GM19239 (cell line): ENCODE measurements around the gene KLK4.

ENCODE experiments used
- DNase-seq: peaks from one replicate; pipeline ENCODE4 v3.0.0; 2011; ENCODE audit warnings: low spot score; ENCODE audit not compliant: insufficient read length
- FAIRE-seq: peaks from 2 replicates; lab custom pipeline; 2011; peaks lifted over from hg19 to GRCh38; lab: Jason Lieb, UNC

Gene KLK4

GRCh38 chr19:50911206-50912101 lies at the start of gene KLK4:
TSS of gene KLK4 (minus strand) at chr19:50911395. CDS start at chr19:50910738, 657 bp downstream.
- DNase-seq = no peak
- no peak for FAIRE-seq

- DNase-seq (no peak), FAIRE-seq (no peak)
Measured at GRCh38 chr19:50959731-50960500, 48.7 kb upstream of the KLK4 start.

- no peak for FAIRE-seq
Measured at GRCh38 chr19:50957587-50957986, 46.4 kb upstream of the KLK4 start.

GRCh38 chr19:50952910-50953309 lies 41.7 kb upstream of the KLK4 start, which contains the start of gene KLK5:
TSS of gene KLK5 (minus strand) at chr19:50953038. CDS start at chr19:50952657, 381 bp downstream.
- no peak for DNase-seq
- no peak for FAIRE-seq

More at GRCh38 chr19:50957587-50957986, 46.4 kb upstream of the KLK4 start:
- no peak for DNase-seq

GRCh38 chr19:50949861-50950260 lies 38.7 kb upstream of the KLK4 start:
- no peak for FAIRE-seq

GRCh38 chr19:50947123-50947522 lies 35.9 kb upstream of the KLK4 start:
- FAIRE-seq (no peak), DNase-seq (no peak)

More at GRCh38 chr19:50949861-50950260, 38.7 kb upstream of the KLK4 start:
- DNase-seq = no peak

GRCh38 chr19:50944795-50945194 lies 33.6 kb upstream of the KLK4 start:
- FAIRE-seq (no peak), DNase-seq (no peak)

- DNase-seq = no peak
- FAIRE-seq = no peak
Measured at GRCh38 chr19:50943074-50943828, 32.1 kb upstream of the KLK4 start.

- DNase-seq (no peak), FAIRE-seq (no peak)
Measured at GRCh38 chr19:50939596-50939995, 28.4 kb upstream of the KLK4 start.

GRCh38 chr19:50933640-50934039 lies 22.4 kb upstream of the KLK4 start:
- FAIRE-seq (no peak), DNase-seq (no peak)

GRCh38 chr19:50932690-50933083 lies 21.5 kb upstream of the KLK4 start:
- FAIRE-seq = no peak
- no peak for DNase-seq

- no peak for DNase-seq
- no peak for FAIRE-seq
Measured at GRCh38 chr19:50932018-50932689, 21.0 kb upstream of the KLK4 start.

- FAIRE-seq = no peak
- DNase-seq = no peak
Measured at GRCh38 chr19:50931023-50931422, 19.8 kb upstream of the KLK4 start.

- no peak for DNase-seq
Measured at GRCh38 chr19:50928831-50929230, 17.6 kb upstream of the KLK4 start.

GRCh38 chr19:50926144-50926543 lies 14.9 kb upstream of the KLK4 start:
- no peak for FAIRE-seq
- DNase-seq = no peak

More at GRCh38 chr19:50928831-50929230, 17.6 kb upstream of the KLK4 start:
- no peak for FAIRE-seq

GRCh38 chr19:50925734-50926133 lies 14.5 kb upstream of the KLK4 start:
- FAIRE-seq = no peak

GRCh38 chr19:50924586-50924985 lies 13.4 kb upstream of the KLK4 start:
- DNase-seq (no peak), FAIRE-seq (no peak)

More at GRCh38 chr19:50925734-50926133, 14.5 kb upstream of the KLK4 start:
- DNase-seq = no peak

GRCh38 chr19:50922317-50922853 lies 11.2 kb upstream of the KLK4 start:
- DNase-seq (peak; percentile 80), FAIRE-seq (peak; percentile 91)
